Measurements from ENCODE around the gene NID2.

The NID2 gene

GRCh38 chr14:51960866-51961265 is 108.0 kb downstream of the NID2 start:
- no peak for DNase-seq (ENCODE audit: low read depth in 2 of 2, low spot score in 1 of 2)

GRCh38 chr14:51959928-51960327 is 108.9 kb downstream of the NID2 start:
- no peak for DNase-seq (ENCODE audit: low read depth in 2 of 2, low spot score in 1 of 2)

DNA sequence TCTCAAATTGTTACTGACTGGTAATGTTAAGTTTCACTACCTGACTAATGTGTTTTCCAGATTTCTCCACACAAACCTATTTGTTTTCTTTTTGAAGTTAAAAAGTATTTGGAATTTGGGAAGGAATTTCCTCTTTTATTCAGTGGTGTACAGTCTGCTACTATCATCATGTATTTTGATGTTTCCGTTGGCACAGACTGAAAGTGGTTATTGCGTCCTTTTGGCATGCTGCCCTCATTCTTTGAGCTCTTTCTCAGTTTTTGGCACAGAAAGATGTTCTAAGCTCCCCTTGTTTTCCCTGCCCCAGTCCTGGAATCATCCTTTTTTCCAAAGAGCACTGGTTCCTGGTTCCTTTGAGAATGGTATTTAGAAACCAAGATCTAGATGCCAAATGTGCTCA is 110.9 kb downstream of the NID2 start:
- no peak for DNase-seq (ENCODE audit: low read depth in 2 of 2, low spot score in 1 of 2)

Data from stimulated activated CD8-positive, alpha-beta memory T cell treated with anti-CD3 and anti-CD28 coated beads, Interleukin-4, amount 100 ng/mL, for 4 hours (primary cell).